ENCODE measurements around the gene KIAA1671.

The KIAA1671 gene

DNA sequence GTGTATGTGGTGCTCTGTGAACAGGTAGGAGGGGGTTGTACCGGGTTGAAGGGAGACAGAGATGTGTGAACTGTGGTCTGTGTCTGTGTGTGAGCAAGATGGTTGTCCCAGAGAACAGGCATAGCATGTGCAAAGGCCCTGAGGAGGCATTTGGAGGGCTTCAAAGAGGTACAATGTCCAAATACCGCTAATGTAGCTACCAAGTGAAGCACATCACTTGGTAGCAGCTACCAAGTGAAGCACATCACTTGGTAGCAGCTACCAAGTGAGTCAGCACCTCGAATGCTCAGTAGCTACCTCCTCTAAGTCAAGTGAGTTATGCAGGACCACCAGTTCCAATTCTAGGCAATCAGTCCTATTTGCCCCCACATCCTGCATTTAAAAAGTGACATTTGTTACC, 72.4 kb downstream of the KIAA1671 start:
- Histone ChIP-seq H3K9me3 (ENCODE audit: insufficient read depth, low read depth, low read length) (no peaks in the 10 kb centered on the region), H4K20me1 (ENCODE audit: insufficient read depth, low read length, poor library complexity, severe bottlenecking) (no peaks in the 10 kb centered on the region), H3F3A (ENCODE audit: low read depth) (no peaks in the 10 kb centered on the region), H2AFZ (ENCODE audit: low read length) (no peak overlapping the region), H3K79me2 (ENCODE audit: insufficient read depth, low read length) (no peaks in the 10 kb centered on the region), H3K9ac (ENCODE audit: low read depth, low read length, poor library complexity, severe bottlenecking) (no peak overlapping the region), H3K36me3 (ENCODE audit: insufficient read depth, low read length) (no peaks in the 10 kb centered on the region), H3K9me2 (replicated peaks; ENCODE audit: low read depth, low read length) (no peaks in the 10 kb centered on the region), H3K4me1 (ENCODE audit: insufficient read depth, low read length, poor library complexity, severe bottlenecking) (no peaks in the 10 kb centered on the region), H3K4me2 (ENCODE audit: low read depth, low read length, poor library complexity, severe bottlenecking) (no peak overlapping the region), H3K27me3 (ENCODE audit: insufficient read depth, low read length, poor library complexity, severe bottlenecking) (no peaks in the 10 kb centered on the region), H3K4me3 (ENCODE audit: low read length, poor library complexity, severe bottlenecking) (no peak overlapping the region)
- no peak for TF ChIP-seq EZH2phosphoT487 (IDR thresholded peaks at IDR 0.05; ENCODE audit: borderline replicate concordance)
- TF ChIP-seq, protein P1, sequence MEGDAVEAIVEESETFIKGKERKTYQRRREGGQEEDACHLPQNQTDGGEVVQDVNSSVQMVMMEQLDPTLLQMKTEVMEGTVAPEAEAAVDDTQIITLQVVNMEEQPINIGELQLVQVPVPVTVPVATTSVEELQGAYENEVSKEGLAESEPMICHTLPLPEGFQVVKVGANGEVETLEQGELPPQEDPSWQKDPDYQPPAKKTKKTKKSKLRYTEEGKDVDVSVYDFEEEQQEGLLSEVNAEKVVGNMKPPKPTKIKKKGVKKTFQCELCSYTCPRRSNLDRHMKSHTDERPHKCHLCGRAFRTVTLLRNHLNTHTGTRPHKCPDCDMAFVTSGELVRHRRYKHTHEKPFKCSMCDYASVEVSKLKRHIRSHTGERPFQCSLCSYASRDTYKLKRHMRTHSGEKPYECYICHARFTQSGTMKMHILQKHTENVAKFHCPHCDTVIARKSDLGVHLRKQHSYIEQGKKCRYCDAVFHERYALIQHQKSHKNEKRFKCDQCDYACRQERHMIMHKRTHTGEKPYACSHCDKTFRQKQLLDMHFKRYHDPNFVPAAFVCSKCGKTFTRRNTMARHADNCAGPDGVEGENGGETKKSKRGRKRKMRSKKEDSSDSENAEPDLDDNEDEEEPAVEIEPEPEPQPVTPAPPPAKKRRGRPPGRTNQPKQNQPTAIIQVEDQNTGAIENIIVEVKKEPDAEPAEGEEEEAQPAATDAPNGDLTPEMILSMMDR (conservative IDR thresholded peaks at IDR 0.05; ENCODE audit: low read length): no peak

DNA sequence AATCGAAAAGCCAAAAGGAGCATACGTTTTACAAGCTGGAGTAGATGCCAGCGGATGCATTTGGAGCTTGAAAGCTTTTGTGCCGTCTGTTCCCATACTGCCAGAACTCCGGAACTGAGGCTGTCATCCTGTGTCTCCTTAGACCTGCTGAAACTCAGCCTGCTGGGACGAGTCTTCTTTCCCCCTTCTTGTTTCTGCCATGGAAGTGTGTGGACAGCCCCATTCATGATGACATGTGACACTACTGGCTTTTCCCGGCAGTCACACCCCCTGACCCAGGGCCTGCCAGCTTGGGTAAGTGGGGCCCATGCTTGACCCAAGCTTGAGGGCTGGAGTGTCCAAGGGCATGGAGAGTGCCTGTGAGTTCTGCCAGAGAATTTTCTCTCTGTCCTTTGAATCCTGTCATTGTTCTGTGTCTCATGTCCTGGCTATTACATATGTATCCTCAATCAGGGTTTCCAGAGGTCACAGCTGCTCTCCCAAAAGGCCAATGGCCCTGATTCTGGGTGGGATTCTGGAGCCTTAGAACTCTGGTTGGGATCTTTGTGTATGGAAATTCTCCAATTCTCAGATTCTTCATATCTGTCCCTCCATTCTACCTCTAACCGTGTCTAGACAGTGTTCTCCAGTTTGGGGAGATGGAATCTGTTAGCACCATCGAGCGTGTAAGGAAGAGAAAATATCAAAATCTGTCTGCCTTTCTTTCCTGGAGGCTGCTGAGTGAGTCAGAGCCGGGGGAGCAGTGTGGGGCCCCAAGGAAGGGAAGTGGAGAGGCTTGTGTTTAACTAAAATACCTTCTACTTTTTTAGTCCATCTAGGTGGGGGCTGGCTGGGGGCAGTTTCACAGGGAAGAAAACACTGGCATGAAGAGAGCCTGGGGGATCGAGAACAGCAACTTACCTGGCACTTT, 73.2 kb downstream of the KIAA1671 start:
- Histone ChIP-seq H3K4me3 (ENCODE audit: low read length, poor library complexity, severe bottlenecking) (no peak overlapping the region), H3F3A (ENCODE audit: low read depth) (no peaks in the 10 kb centered on the region), H4K20me1 (ENCODE audit: insufficient read depth, low read length, poor library complexity, severe bottlenecking) (no peaks in the 10 kb centered on the region), H3K36me3 (ENCODE audit: insufficient read depth, low read length) (no peaks in the 10 kb centered on the region), H3K9me2 (replicated peaks; ENCODE audit: low read depth, low read length) (no peaks in the 10 kb centered on the region), H3K9me3 (ENCODE audit: insufficient read depth, low read depth, low read length) (no peaks in the 10 kb centered on the region), H3K79me2 (ENCODE audit: insufficient read depth, low read length) (no peaks in the 10 kb centered on the region), H2AFZ (ENCODE audit: low read length) (no peak overlapping the region), H3K4me1 (ENCODE audit: insufficient read depth, low read length, poor library complexity, severe bottlenecking) (no peaks in the 10 kb centered on the region), H3K4me2 (ENCODE audit: low read depth, low read length, poor library complexity, severe bottlenecking) (no peak overlapping the region), H3K9ac (ENCODE audit: low read depth, low read length, poor library complexity, severe bottlenecking) (no peak overlapping the region), H3K27me3 (ENCODE audit: insufficient read depth, low read length, poor library complexity, severe bottlenecking) (no peaks in the 10 kb centered on the region)
- TF ChIP-seq, protein P1 (conservative IDR thresholded peaks at IDR 0.05; ENCODE audit: low read length): no peak
- no peak for TF ChIP-seq EZH2phosphoT487 (IDR thresholded peaks at IDR 0.05; ENCODE audit: borderline replicate concordance)

DNA sequence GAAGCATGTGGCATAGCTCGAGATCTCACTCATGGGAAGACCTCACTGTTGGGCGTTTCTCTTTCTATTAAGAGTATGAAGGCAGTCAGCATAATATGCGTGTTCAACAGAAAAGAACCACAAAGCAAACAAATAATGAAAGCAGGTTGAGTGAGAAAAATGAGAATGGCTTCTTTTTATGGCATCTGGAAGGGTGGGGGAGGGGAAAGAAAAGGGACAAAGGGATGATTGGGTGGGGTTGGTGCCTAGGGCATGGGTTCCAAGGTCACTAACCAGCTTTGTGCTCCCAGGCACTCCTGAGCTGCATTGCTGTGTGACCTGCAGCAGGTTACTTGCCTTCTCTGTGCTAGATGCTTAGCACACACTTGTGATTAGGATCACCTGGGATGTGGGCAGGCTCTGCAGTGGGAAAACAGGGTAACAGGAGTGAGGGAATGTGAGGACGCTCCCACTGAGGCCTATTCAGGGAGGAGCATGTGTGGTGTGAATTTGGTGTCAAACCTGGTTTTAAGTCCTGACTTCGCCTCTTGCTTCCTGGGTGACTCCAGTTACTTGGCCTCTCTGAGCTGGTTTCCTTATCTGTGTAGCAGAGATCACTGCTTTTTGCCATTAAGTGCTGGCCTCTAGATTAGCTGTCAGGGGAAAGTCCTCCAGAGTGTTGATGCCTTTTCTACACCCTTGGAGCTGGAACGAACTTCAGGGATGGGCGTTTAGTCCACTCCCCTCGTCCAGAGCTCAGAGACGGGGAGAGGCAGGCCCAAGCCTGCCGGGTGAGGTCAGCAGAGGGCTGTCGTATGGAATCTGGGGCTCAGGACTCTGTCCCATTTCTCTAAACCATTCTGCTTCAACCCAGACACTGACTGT, 74.8 kb downstream of the KIAA1671 start:
- no peaks in the 10 kb centered on the region for H3K4me1 ChIP-seq (ENCODE audit: insufficient read depth, low read length, poor library complexity, severe bottlenecking)
- H3K9ac ChIP-seq (ENCODE audit: low read depth, low read length, poor library complexity, severe bottlenecking): no peak overlapping the region
- no peaks in the 10 kb centered on the region for H3K9me3 ChIP-seq (ENCODE audit: insufficient read depth, low read depth, low read length)
- no peaks in the 10 kb centered on the region for H3K27me3 ChIP-seq (ENCODE audit: insufficient read depth, low read length, poor library complexity, severe bottlenecking)
- no peaks in the 10 kb centered on the region for H3K36me3 ChIP-seq (ENCODE audit: insufficient read depth, low read length)
- H4K20me1 ChIP-seq (ENCODE audit: insufficient read depth, low read length, poor library complexity, severe bottlenecking): no peaks in the 10 kb centered on the region
- TF ChIP-seq EZH2phosphoT487 (IDR thresholded peaks at IDR 0.05; ENCODE audit: borderline replicate concordance): no peak
- TF ChIP-seq, protein P1 (conservative IDR thresholded peaks at IDR 0.05; ENCODE audit: low read length): no peak
- no peaks in the 10 kb centered on the region for H3K9me2 ChIP-seq (replicated peaks; ENCODE audit: low read depth, low read length)
- H3K4me3 ChIP-seq (ENCODE audit: low read length, poor library complexity, severe bottlenecking): no peak overlapping the region
- H2AFZ ChIP-seq (ENCODE audit: low read length): no peak overlapping the region
- H3K4me2 ChIP-seq (ENCODE audit: low read depth, low read length, poor library complexity, severe bottlenecking): no peak overlapping the region
- H3K79me2 ChIP-seq (ENCODE audit: insufficient read depth, low read length): no peaks in the 10 kb centered on the region
- H3F3A ChIP-seq (ENCODE audit: low read depth): no peaks in the 10 kb centered on the region

Data from Loucy (cell line).